Measurements from ENCODE around the gene NPSR1. TPM values are rescaled to one million over a fixed set of nuclear protein-coding genes. Genes with fewer than 3 reads are reported as not detected.

NPSR1 gene
- total and polyA plus RNA-seq, 12 donors, result not detected

GRCh38 chr7:34719636-34720035, 61.6 kb downstream of the NPSR1 start:
- no peak for TF ChIP-seq CTCF (IDR thresholded peaks at IDR 0.05)
- H3K9me3 ChIP-seq, result no peaks in the 10 kb centered on the region
- H3K27ac ChIP-seq, result no peak overlapping the region
- no peak for DNase-seq
- no peak overlapping the region for H3K4me3 ChIP-seq
- 90 to 94% methylated on average over 3 of the region's 3 CpGs for WGBS, 2 donors
- intact Hi-C loops (cut with DNase I), result no loop called here
- H3K4me1 ChIP-seq, result peaks cover 0 to 14% (median 0%) of the 10 kb centered on the region in 9 donors
- no peak for ATAC-seq
- no peaks in the 10 kb centered on the region for H3K36me3 ChIP-seq
- H3K27me3 ChIP-seq, result no peaks in the 10 kb centered on the region

- Histone ChIP-seq H3K4me1 (peaks cover 0 to 14% (median 0%) of the 10 kb centered on the region in 9 donors), H3K9me3 (no peaks in the 10 kb centered on the region), H3K36me3 (no peaks in the 10 kb centered on the region), H3K27ac (no peak overlapping the region), H3K27me3 (no peaks in the 10 kb centered on the region), H3K4me3 (no peak overlapping the region)
- ATAC-seq, result no peak
- no peak for TF ChIP-seq CTCF (IDR thresholded peaks at IDR 0.05)
- no peak for DNase-seq
- intact Hi-C loops (cut with DNase I), result no loop called here
These were observed 62.3 kb downstream of the NPSR1 start for GRCh38 chr7:34720289-34720688.

GRCh38 chr7:34723338-34723737, 65.3 kb downstream of the NPSR1 start:
- Histone ChIP-seq H3K9me3 (no peaks in the 10 kb centered on the region), H3K27ac (no peak overlapping the region), H3K4me3 (no peak overlapping the region), H3K4me1 (peaks cover 0 to 13% (median 0%) of the 10 kb centered on the region in 9 donors), H3K27me3 (no peaks in the 10 kb centered on the region), H3K36me3 (no peaks in the 10 kb centered on the region)
- intact Hi-C loops (cut with DNase I), result no loop called here
- ATAC-seq (no peak), DNase-seq (no peak)
- TF ChIP-seq CTCF (IDR thresholded peaks at IDR 0.05), result no peak

- TF ChIP-seq CTCF (IDR thresholded peaks at IDR 0.05), result no peak
- no peaks in the 10 kb centered on the region for H3K27me3 ChIP-seq
- no peak overlapping the region for H3K27ac ChIP-seq
- H3K4me3 ChIP-seq, result no peak overlapping the region
- no peaks in the 10 kb centered on the region for H3K9me3 ChIP-seq
- no peak for DNase-seq
- intact Hi-C loops (cut with DNase I), result no loop called here
- 48 to 68% methylated on average over 2 of the region's 2 CpGs for WGBS, 2 donors
- ATAC-seq, result no peak
- H3K4me1 ChIP-seq, result peaks cover 0 to 13% (median 0%) of the 10 kb centered on the region in 9 donors
- no peaks in the 10 kb centered on the region for H3K36me3 ChIP-seq
These were observed 66.0 kb downstream of the NPSR1 start for GRCh38 chr7:34723866-34724490.
